GM23338 (cell line): Measurements from ENCODE around the gene RPUSD1.

Source experiments
- CTCF ChIP-seq, 2 experiments: fragments of 200-600 bp in 1 of 2; sonication (generic) in 1 of 2; conservative IDR thresholded peaks; 2 replicates each; pipeline versions ENCODE4 v1.5.1 to v1.6.1; 2016 to 2017; ENCODE audit warnings: antibody characterized with exemption in 2 of 2, low read depth in 2 of 2, mild to moderate bottlenecking in 2 of 2, moderate library complexity in 1 of 2
- POLR2AphosphoS5 ChIP-seq: IDR thresholded peaks from 2 replicates; pipeline ENCODE4 v1.6.1; 2016; ENCODE audit warnings: antibody characterized with exemption, low read depth

GRCh38 chr16:769184-769784, 18.9 kb downstream of the RPUSD1 start:
- TF ChIP-seq POLR2AphosphoS5: no peak
- TF ChIP-seq CTCF (conservative IDR thresholded peaks at IDR 0.05; ENCODE audit: low read depth in 2 of 2): no peak
